ENCODE results near the gene ZCCHC7. TPM values are rescaled to one million over a fixed set of nuclear protein-coding genes. Genes with fewer than 3 reads are reported as not detected.

Gene ZCCHC7
- total and polyA plus RNA-seq, 2 of the 8 experiments (the other 6 are each of a cell fraction or from before 2014, with no cell fraction given) = 12.2 to 27.5 TPM

- no peak overlapping the region for H2BK20ac ChIP-seq (ENCODE audit: low read length)
- H2BK5ac ChIP-seq (ENCODE audit: low read depth, low read length) = no peak overlapping the region
- CTCF ChIA-PET (ENCODE audit: partially characterized antibody) = interaction anchor here (0.7 to 2.4 kb wide), 25 partner anchors 8 to 498 kb away, joined by 3 to 11 read pairs (median 4); no protein-coding TSS in a partner anchor
- no peak overlapping the region for H2AFZ ChIP-seq (ENCODE audit: low read length)
- 90% methylated on average over 4 of the region's 4 CpGs; no CpG with 5 or more reads in 1 of the 2 experiments for WGBS, 2 experiments (ENCODE audit: extremely low coverage in 1 of 2, insufficient coverage in 1 of 2, insufficient read length in 1 of 2, insufficient replicate concordance in 2 of 2, low coverage in 1 of 2, low lambda C conversion rate in 2 of 2, missing lambda C conversion rate in 1 of 2)
- H4K8ac ChIP-seq (ENCODE audit: extremely low read depth, insufficient read depth, low read length) = no peak overlapping the region
- no peak overlapping the region for H3K4me2 ChIP-seq (ENCODE audit: insufficient read depth in 1 of 2, low read depth in 2 of 2, low read length in 2 of 2)
- H3K56ac ChIP-seq (replicated peaks; ENCODE audit: insufficient read length, low read depth, low read length) = no peak overlapping the region
- H3K18ac ChIP-seq (ENCODE audit: extremely low read depth, low read length) = no peak overlapping the region
- no peaks in the 10 kb centered on the region for H3K23me2 ChIP-seq (ENCODE audit: low read depth, low read length)
- H2BK120ac ChIP-seq (replicated peaks; ENCODE audit: low read depth, low read length) = no peak overlapping the region
- no peaks in the 10 kb centered on the region for H3K9me3 ChIP-seq (ENCODE audit: insufficient read depth in 2 of 2, low read depth in 1 of 2, low read length in 1 of 2)
- no peaks in the 10 kb centered on the region for H3K79me1 ChIP-seq (ENCODE audit: low read depth, low read length)
- no peak overlapping the region for H3K4ac ChIP-seq (replicated peaks; ENCODE audit: insufficient read length, low read depth, low read length)
- POLR2A ChIA-PET (ENCODE audit: partially characterized antibody) = interaction anchor here (0.6 kb wide), 1 partner anchor 42 kb away, joined by 4 read pairs; no protein-coding TSS in a partner anchor
- no peak overlapping the region for H4K5ac ChIP-seq (ENCODE audit: insufficient read length, low read depth, low read length)
- H3K36me3 ChIP-seq (ENCODE audit: control insufficient read depth in 2 of 4, insufficient read depth in 4 of 4, low read length in 3 of 4) = no peaks in the 10 kb centered on the region
- peaks cover 0 to 2% of the 10 kb centered on the region in 2 experiments for H4K20me1 ChIP-seq (replicated peaks in 1 of 2; ENCODE audit: control insufficient read depth in 1 of 2, insufficient read depth in 2 of 2, low read length in 2 of 2)
- no peak for FAIRE-seq
- H3K14ac ChIP-seq (ENCODE audit: insufficient read length) = no peak overlapping the region
- H2BK12ac ChIP-seq (ENCODE audit: low read depth, low read length) = no peak overlapping the region
- no peaks in the 10 kb centered on the region for H3K4me1 ChIP-seq (replicated peaks in 1 of 4; ENCODE audit: control insufficient read depth in 3 of 4, insufficient read depth in 4 of 4, low read length in 3 of 4)
- H3K4me3 ChIP-seq (ENCODE audit: extremely low read depth in 1 of 4, insufficient read depth in 2 of 4, low read depth in 3 of 4, low read length in 4 of 4) = no peak overlapping the region
- no peak overlapping the region for H2AK5ac ChIP-seq (ENCODE audit: low read depth, low read length)
- H3K27ac ChIP-seq (ENCODE audit: low read depth, low read length) = no peak overlapping the region
- no peak overlapping the region for H4K91ac ChIP-seq (replicated peaks; ENCODE audit: insufficient read length, low read length)
- no peak overlapping the region for H2BK15ac ChIP-seq (ENCODE audit: low read length)
- no peaks in the 10 kb centered on the region for H3K79me2 ChIP-seq (ENCODE audit: control insufficient read depth in 1 of 2, insufficient read depth in 2 of 2, low read length in 2 of 2)
- DNase-seq (ENCODE audit: low read depth in 1 of 2, low spot score in 2 of 2) = peak in 1 of 2 experiments; percentile 57
- H3K9ac ChIP-seq (replicated peaks in 1 of 4; ENCODE audit: extremely low read depth in 1 of 4, low read depth in 3 of 4, low read length in 3 of 4) = no peak overlapping the region
- H3K23ac ChIP-seq (ENCODE audit: insufficient read length) = no peak overlapping the region
- no peaks in the 10 kb centered on the region for H3K27me3 ChIP-seq (replicated peaks in 1 of 4; ENCODE audit: control insufficient read depth in 3 of 4, extremely low read depth in 1 of 4, insufficient read depth in 3 of 4, low read length in 3 of 4)
- TF ChIP-seq ASH2L (IDR thresholded peaks at IDR 0.05; ENCODE audit: low read length) (no peak), MAFK (IDR thresholded peaks at IDR 0.05; ENCODE audit: low read depth, low read length) (no peak), SIX5 (IDR thresholded peaks at IDR 0.05; ENCODE audit: low read depth, low read length) (no peak), KDM1A (IDR thresholded peaks at IDR 0.05; ENCODE audit: borderline replicate concordance, low read length) (no peak), RAD21 (IDR thresholded peaks at IDR 0.05 in 1 of 2, conservative IDR thresholded peaks at IDR 0.05 in 1 of 2; ENCODE audit: low read depth in 2 of 2, low read length in 2 of 2) (peak; percentile 65 to 77), KDM4A (IDR thresholded peaks at IDR 0.05; ENCODE audit: low read depth, low read length, severe bottlenecking) (no peak), NANOG (IDR thresholded peaks at IDR 0.05; ENCODE audit: insufficient read depth, low read depth, low read length, poor library complexity, severe bottlenecking) (no peak), JUND (IDR thresholded peaks at IDR 0.05; ENCODE audit: low read length) (no peak), HDAC2 (IDR thresholded peaks at IDR 0.05; ENCODE audit: borderline replicate concordance in 1 of 2, low read depth in 2 of 2, low read length in 2 of 2) (no peak)
Observed at GRCh38 chr9:37364751-37365360, 244.5 kb downstream of the ZCCHC7 start.
